PC-3 (cell line): ENCODE results near the gene LRP2.

Experiments
- CTCF ChIP-seq: fragments of 300-600 bp; sonication (generic); conservative IDR thresholded peaks from 2 replicates; pipeline ENCODE4 v1.5.1; 2017; ENCODE audit warnings: antibody characterized with exemption, low read depth, mild to moderate bottlenecking, low read length
- EZH2 ChIP-seq: fragments of 300-600 bp; sonication (generic); IDR thresholded peaks from one replicate; pipeline ENCODE4 v1.6.1; 2017; ENCODE audit warnings: antibody characterized with exemption, mild to moderate bottlenecking, low read length; ENCODE audit not compliant: unreplicated experiment
- EZH2phosphoT487 ChIP-seq: fragments of 300-600 bp; sonication (generic); IDR thresholded peaks from 2 replicates; pipeline ENCODE4 v1.6.1; 2018; ENCODE audit warnings: mild to moderate bottlenecking, antibody characterized with exemption, low read length, borderline replicate concordance

- TF ChIP-seq EZH2 (no peak), CTCF (no peak), EZH2phosphoT487 (no peak)
Measured at GRCh38 chr2:169107645-169108044, 254.7 kb downstream of the LRP2 start.
